Right atrium auricular region (tissue), 2 donors: ENCODE measurements around the gene SEPTIN14. TPM values are rescaled to one million over a fixed set of nuclear protein-coding genes. Genes with fewer than 3 reads are reported as not detected.
"Not testable (repeated sequence)": the region's sequence is repeated elsewhere in the genome, so short reads cannot be mapped to it uniquely, and the experiment has no call there.

ENCODE experiments used
- DNase-seq: peaks from one replicate; pipeline ENCODE4 v3.0.0-alpha.2; 2019; ENCODE audit warnings: low spot score
- H3K27ac ChIP-seq, 2 donors: fragments of 200-600 bp; sonication (generic); 1 replicate in 1 of 2; 2 replicates in 1 of 2; pipeline ENCODE4 v1.5.1; 2016 to 2019
- H3K27me3 ChIP-seq, 2 donors: fragments of 200-600 bp; sonication (generic); one replicate each; pipeline versions ENCODE4 v1.5.1 to v1.6.0; 2017 to 2019
- H3K36me3 ChIP-seq: fragments of 200-600 bp; sonication (generic); one replicate; pipeline ENCODE4 v1.5.1; 2016
- H3K4me1 ChIP-seq, 2 donors: fragments of 200-600 bp; sonication (generic); one replicate each; pipeline versions ENCODE4 v1.5.1 to v1.6.0; 2017 to 2019
- H3K4me3 ChIP-seq, 2 donors: fragments of 200-600 bp; sonication (generic); 1 replicate in 1 of 2; 2 replicates in 1 of 2; pipeline ENCODE4 v1.5.1; 2017 to 2019; ENCODE audit warnings: mild to moderate bottlenecking in 1 of 2, moderate library complexity in 1 of 2
- H3K9me3 ChIP-seq, 2 donors: fragments of 200-600 bp; sonication (generic); one replicate each; pipeline ENCODE4 v1.5.1; 2019
- total RNA-seq, 2 donors: library from RNA; depleted of rRNA; stranded (reverse); fragments of >200 nt; gene quantifications; one replicate each; pipeline ENCODE4 v1.1.0, GENCODE V29; 2016
- TF ChIP-seq, protein P1 (sequence below), 2 donors: fragments of 200-600 bp; sonication (generic); IDR thresholded peaks; one replicate each; pipeline ENCODE4 v1.5.1; 2019; ENCODE audit warnings: antibody characterized with exemption in 2 of 2

SEPTIN14 gene
- total RNA-seq, result not detected

DNA sequence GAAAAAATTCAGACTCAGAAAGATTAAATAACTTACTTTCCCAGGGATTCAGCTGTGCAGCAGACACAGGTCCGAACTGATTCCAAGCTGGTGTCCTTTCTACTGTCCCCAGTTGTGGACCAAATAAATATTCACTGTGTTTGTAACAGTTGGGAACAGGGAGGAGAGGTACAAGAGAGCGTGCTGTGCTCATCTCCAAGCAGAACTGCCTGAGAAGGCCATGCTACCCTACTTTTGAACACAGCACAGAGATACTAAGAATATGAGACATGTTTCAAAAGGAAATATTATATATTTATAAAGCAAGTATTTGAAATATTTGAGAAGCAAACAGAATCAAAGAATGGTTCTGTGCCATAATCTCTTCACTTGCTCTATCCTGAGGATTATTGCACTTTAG is at the start of gene SEPTIN14:
SEPTIN14 (minus strand) TSS at position 101 of the 400 bp plus-strand sequence. CDS start 756 bp downstream, outside the sequence.
- H3K27ac ChIP-seq, H3K4me1 ChIP-seq, H3K9me3 ChIP-seq, H3K4me3 ChIP-seq, H3K36me3 ChIP-seq, H3K27me3 ChIP-seq, DNase-seq: not testable (repeated sequence)

DNA sequence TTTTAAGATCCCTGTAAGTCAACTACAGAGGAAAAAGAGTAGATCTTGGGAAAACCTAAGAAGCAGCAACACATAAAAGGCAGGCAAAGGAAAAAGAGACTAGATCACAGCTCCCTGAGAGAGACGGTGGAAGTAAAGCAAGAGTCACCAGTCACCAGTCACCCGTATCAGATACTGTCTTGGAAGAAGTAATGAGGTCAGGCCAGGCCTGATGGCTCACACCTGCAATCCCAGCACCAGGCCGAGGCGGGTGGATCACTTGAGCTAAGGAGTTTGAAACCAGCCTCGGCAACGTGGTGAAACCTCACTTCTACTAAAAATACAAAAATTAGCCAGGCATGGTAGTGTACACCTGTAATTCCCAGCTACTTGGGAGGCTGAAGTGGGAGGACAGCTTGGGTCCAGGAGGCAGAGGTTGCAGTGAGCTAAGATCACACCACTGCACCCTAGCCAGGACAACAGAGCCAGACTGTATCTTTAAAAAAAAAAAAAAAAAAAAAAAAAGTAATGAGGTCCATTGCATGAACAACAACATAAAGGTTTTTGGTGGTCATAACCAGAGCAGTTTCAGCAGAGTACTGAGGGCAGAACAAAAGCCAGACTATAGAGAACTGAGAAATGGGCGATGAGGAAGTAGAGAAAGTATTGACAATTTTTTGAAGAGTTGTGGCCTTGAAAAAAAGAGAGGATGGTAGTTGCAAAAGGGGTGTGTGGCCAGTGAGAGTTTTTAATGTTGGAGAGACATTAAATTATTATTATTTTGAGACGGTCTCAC is 41.6 kb upstream of the SEPTIN14 start:
- TF ChIP-seq, protein P1, sequence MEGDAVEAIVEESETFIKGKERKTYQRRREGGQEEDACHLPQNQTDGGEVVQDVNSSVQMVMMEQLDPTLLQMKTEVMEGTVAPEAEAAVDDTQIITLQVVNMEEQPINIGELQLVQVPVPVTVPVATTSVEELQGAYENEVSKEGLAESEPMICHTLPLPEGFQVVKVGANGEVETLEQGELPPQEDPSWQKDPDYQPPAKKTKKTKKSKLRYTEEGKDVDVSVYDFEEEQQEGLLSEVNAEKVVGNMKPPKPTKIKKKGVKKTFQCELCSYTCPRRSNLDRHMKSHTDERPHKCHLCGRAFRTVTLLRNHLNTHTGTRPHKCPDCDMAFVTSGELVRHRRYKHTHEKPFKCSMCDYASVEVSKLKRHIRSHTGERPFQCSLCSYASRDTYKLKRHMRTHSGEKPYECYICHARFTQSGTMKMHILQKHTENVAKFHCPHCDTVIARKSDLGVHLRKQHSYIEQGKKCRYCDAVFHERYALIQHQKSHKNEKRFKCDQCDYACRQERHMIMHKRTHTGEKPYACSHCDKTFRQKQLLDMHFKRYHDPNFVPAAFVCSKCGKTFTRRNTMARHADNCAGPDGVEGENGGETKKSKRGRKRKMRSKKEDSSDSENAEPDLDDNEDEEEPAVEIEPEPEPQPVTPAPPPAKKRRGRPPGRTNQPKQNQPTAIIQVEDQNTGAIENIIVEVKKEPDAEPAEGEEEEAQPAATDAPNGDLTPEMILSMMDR (IDR thresholded peaks at IDR 0.05), result no peak
- Histone ChIP-seq H3K4me3 (no peak overlapping the region), H3K9me3 (no peaks in the 10 kb centered on the region), H3K27ac (no peak overlapping the region), H3K4me1 (no peaks in the 10 kb centered on the region), H3K36me3 (no peaks in the 10 kb centered on the region), H3K27me3 (no peaks in the 10 kb centered on the region)
- no peak for DNase-seq

DNA sequence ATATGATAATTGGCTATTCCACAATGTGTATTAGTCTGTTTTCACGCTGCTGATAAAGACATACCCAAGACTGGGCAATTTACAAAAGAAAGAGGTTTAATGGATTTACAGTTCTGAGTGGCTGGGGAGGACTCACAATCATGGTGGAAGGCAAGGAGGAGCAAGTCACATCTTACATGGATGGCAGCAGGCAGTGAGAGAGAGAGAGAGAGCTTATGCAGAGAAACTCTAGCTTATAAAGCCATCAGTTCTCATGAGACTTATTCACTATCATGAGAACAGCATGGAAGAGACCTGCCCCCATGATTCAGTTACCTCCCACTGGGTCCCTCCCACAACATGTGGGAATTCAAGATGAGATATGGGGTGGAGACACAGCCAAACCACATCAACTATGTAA is 38.5 kb upstream of the SEPTIN14 start:
- DNase-seq, H3K27me3 ChIP-seq, H3K4me3 ChIP-seq, H3K9me3 ChIP-seq, H3K4me1 ChIP-seq, H3K36me3 ChIP-seq, H3K27ac ChIP-seq: not testable (repeated sequence)

DNA sequence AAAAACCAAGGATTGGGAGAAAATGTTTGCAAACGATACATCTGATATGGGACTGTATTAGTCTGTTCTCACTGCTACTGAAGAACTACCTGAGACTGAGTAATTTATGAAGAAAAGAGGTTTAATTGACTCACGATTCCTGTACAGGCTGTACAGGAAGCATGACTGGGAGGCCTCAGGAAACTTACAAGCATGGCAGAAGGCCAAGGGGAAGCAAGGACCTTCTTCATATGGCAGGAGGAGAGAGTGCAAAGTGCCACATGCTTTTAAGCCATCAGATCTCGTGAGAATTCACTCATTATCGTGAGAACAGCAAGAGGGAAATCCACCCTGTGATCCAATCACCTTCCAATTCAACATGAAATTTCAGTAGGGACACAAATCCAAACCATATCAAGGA is 35.7 kb upstream of the SEPTIN14 start:
- Histone ChIP-seq H3K27me3 (no peaks in the 10 kb centered on the region), H3K27ac (no peak overlapping the region), H3K9me3 (no peaks in the 10 kb centered on the region), H3K4me3 (no peak overlapping the region), H3K4me1 (no peaks in the 10 kb centered on the region), H3K36me3 (no peaks in the 10 kb centered on the region)
- TF ChIP-seq, protein P1 (IDR thresholded peaks at IDR 0.05), result no peak
- no peak for DNase-seq

DNA sequence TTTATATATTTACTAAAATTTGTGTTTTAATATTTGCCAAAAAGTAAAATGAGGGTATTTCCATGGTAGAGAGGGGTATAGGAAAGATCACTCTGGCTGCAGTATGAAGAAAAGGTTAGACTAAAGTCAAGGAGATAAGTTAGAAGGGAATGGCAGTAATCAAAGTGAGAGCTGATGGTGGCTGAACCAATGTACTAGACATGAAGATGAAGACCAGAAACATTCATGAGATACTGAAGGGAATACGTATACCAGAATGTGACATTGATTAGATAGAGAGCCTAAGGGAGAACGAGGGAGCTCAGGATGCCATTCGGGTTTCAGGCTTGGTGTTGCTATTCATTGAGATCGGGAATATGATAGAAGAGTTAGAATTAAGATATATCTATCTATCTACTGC is 32.5 kb upstream of the SEPTIN14 start:
- no peak for DNase-seq
- TF ChIP-seq, protein P1 (IDR thresholded peaks at IDR 0.05), result no peak
- no peak overlapping the region for H3K4me3 ChIP-seq
- no peak overlapping the region for H3K27ac ChIP-seq
- no peaks in the 10 kb centered on the region for H3K9me3 ChIP-seq
- H3K4me1 ChIP-seq, result no peaks in the 10 kb centered on the region
- H3K27me3 ChIP-seq, result no peaks in the 10 kb centered on the region
- no peaks in the 10 kb centered on the region for H3K36me3 ChIP-seq

DNA sequence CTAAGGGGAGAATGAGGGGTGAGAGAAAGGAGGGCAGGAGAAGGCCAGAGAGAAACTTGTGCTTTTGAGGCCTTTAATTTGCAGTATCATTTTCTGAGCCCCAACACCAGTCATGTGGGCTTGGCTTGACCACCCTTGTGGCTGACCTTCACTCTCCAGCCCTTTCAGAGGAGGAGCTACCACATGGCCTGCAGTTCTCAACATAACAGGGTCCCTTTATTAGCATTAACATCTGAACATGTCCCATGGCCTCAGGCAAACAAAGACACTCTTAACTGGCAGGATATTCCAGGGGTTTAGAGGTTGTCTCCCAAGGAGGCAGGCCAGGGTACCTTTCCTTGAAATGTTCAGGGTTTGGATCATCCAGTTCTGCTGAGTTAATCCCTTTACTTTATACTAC is 31.4 kb upstream of the SEPTIN14 start:
- Histone ChIP-seq H3K4me3 (no peak overlapping the region), H3K27me3 (no peaks in the 10 kb centered on the region), H3K4me1 (no peaks in the 10 kb centered on the region), H3K36me3 (no peaks in the 10 kb centered on the region), H3K9me3 (no peaks in the 10 kb centered on the region), H3K27ac (no peak overlapping the region)
- TF ChIP-seq, protein P1 (IDR thresholded peaks at IDR 0.05), result no peak
- DNase-seq, result no peak

DNA sequence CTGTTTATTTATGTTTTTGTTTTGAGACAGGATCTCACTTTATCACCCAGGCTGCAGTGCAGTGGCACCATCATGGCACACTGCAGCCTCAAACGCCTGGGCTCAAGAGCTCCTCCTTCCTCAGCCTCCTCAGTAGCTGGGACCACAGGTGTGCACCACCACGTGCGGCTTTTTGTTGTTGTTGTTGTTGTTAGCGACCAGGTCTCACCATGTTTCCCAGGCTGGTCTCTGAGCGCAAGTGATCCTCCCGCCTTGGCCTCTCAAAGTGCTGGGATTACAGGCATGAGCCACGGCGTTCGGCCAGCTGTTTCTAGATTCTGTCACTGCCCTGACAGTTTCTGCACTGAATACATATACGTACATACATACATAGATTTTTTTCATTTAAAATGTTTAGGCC is 25.8 kb upstream of the SEPTIN14 start:
- H3K9me3 ChIP-seq, H3K27me3 ChIP-seq, DNase-seq, H3K4me3 ChIP-seq, H3K4me1 ChIP-seq, H3K27ac ChIP-seq, H3K36me3 ChIP-seq: not testable (repeated sequence)
